CD8-positive, alpha-beta memory T cell (primary cell): Measurements from ENCODE around the gene TELO2. TPM values are rescaled to one million over a fixed set of nuclear protein-coding genes. Genes with fewer than 3 reads are reported as not detected.
"Not testable (repeated sequence)": the region's sequence is repeated elsewhere in the genome, so short reads cannot be mapped to it uniquely, and the experiment has no call there.

ENCODE experiments used
- CTCF ChIA-PET: fragments of 350-600 bp; sonication (Branson Sonifier 250); formaldehyde crosslinking; loops from one replicate; lab custom pipeline; 2021; ENCODE audit warnings: antibody characterized with exemption; lab: Charles Lee
- POLR2A ChIA-PET: fragments of 350-600 bp; sonication (Branson Sonifier 250); formaldehyde crosslinking; loops from one replicate; lab custom pipeline; 2021; ENCODE audit warnings: antibody characterized with exemption; lab: Charles Lee
- DNase-seq, 5 donors: peaks; one replicate each; pipeline versions ENCODE4 v3.0.0 to v3.0.0-alpha.2; 2020 to 2022; ENCODE audit warnings: mixed read lengths in 1 of 5
- H3K27ac ChIP-seq: one replicate; pipeline ENCODE4 v1.7.0; 2013; ENCODE audit warnings: low read depth, mild to moderate bottlenecking, low read length, moderate library complexity
- H3K27me3 ChIP-seq: 2 replicates; pipeline ENCODE4 v1.7.0; 2013; ENCODE audit warnings: low read length, mild to moderate bottlenecking; ENCODE audit not compliant: insufficient read depth, poor library complexity, severe bottlenecking
- H3K36me3 ChIP-seq: 2 replicates; pipeline ENCODE4 v1.7.0; 2013; ENCODE audit warnings: mild to moderate bottlenecking, low read length, moderate library complexity; ENCODE audit not compliant: insufficient read depth
- H3K4me1 ChIP-seq: 2 replicates; pipeline ENCODE4 v1.7.0; 2013; ENCODE audit warnings: mild to moderate bottlenecking, low read length, moderate library complexity; ENCODE audit not compliant: insufficient read depth
- H3K4me3 ChIP-seq: 2 replicates; pipeline ENCODE4 v1.7.0; 2013; ENCODE audit warnings: mild to moderate bottlenecking, low read length
- H3K9me3 ChIP-seq: 2 replicates; pipeline ENCODE4 v1.7.0; 2013; ENCODE audit warnings: mild to moderate bottlenecking, low read length
- H3K27ac Mint-ChIP-seq, 8 donors: one replicate each; pipeline ENCODE4 v1.8.0; 2020 to 2021; ENCODE audit warnings: mixed read lengths in 8 of 8, mild to moderate bottlenecking in 6 of 8, inconsistent platforms in 3 of 8, moderate library complexity in 3 of 8
- H3K27me3 Mint-ChIP-seq, 2 donors: one replicate each; pipeline ENCODE4 v1.8.0; 2020 to 2021; ENCODE audit warnings: mixed read lengths in 2 of 2, mild to moderate bottlenecking in 1 of 2, moderate library complexity in 1 of 2
- H3K36me3 Mint-ChIP-seq, 3 donors: one replicate each; pipeline ENCODE4 v1.8.0; 2020 to 2021; ENCODE audit warnings: mixed read lengths in 3 of 3, inconsistent platforms in 1 of 3, mild to moderate bottlenecking in 1 of 3
- H3K4me1 Mint-ChIP-seq, 3 donors: one replicate each; pipeline ENCODE4 v1.8.0; 2020 to 2021; ENCODE audit warnings: mixed read lengths in 3 of 3, inconsistent platforms in 1 of 3, mild to moderate bottlenecking in 1 of 3
- H3K4me3 Mint-ChIP-seq, 7 donors: one replicate each; pipeline ENCODE4 v1.8.0; 2020 to 2021; ENCODE audit warnings: mixed read lengths in 7 of 7, mild to moderate bottlenecking in 6 of 7, moderate library complexity in 4 of 7, inconsistent platforms in 2 of 7
- H3K9me3 Mint-ChIP-seq, 5 donors: one replicate each; pipeline ENCODE4 v1.8.0; 2020 to 2022; ENCODE audit warnings: mixed read lengths in 5 of 5, mild to moderate bottlenecking in 3 of 5, moderate library complexity in 2 of 5, inconsistent platforms in 1 of 5
- polyA plus RNA-seq: library from polyadenylated mRNA; unstranded; fragments of 300-500 nt; fragmentation: Illumina TruSeq; gene quantifications from one replicate; pipeline ENCODE4 v1.2.3, GENCODE V29; 2021
- total RNA-seq, 2 experiments: library from RNA; stranded (reverse); gene quantifications; one replicate each; pipeline ENCODE4 v1.2.3, GENCODE V29; 2021

Gene TELO2
- total and polyA plus RNA-seq, 3 experiments from 2014 or later = 14.0 to 84.9 (median 84.7) TPM

DNA sequence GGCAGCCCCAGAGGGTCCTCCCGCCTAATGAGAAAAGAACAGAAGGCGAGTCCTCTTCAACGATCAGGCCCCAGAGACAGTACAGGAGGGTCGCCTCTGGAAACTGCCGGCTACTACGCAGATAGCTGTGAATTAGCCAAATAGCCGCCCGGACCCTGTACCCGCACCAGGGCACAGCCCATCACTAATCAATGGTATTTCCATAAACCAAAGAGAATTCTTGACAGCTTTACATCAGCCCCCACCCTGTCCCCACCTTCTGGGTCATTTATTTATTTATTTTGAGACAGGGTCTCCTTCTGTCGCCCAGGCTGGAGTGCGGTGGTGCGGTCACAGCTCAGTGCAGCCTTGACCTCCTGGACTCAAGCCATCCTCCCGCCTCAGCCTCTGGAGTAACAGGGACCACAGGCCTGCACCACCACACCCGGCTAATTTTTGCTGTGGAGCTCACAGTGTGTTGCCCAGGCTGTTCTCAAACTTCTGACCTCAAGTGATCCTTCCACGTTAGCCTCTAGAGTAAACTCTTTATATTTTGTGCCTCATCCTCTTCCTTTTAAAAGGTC lies 17.5 kb upstream of the TELO2 start:
- peak overlapping the region; percentile 81 to 94 (median 88) for H3K27ac Mint-ChIP-seq
- H3K27me3 Mint-ChIP-seq = peaks cover 3 to 5% of the 10 kb centered on the region in 2 donors
- Histone ChIP-seq H3K36me3 (no peaks in the 10 kb centered on the region), H3K4me1 (peaks cover 19% of the 10 kb centered on the region), H3K4me3 (peak overlapping the region; percentile 68), H3K27ac (peak overlapping the region; percentile 86), H3K27me3 (no peaks in the 10 kb centered on the region), H3K9me3 (no peaks in the 10 kb centered on the region)
- H3K36me3 Mint-ChIP-seq = peaks cover 0 to 3% (median 0%) of the 10 kb centered on the region in 3 donors
- POLR2A ChIA-PET = interaction anchor here (0.6 to 0.7 kb wide), 2 partner anchors 351 to 989 kb away, joined by 3 to 5 read pairs; partner anchors contain the start of gene FAHD1
- no peak for DNase-seq
- peak overlapping the region; percentile 74 to 91 (median 82) for H3K4me3 Mint-ChIP-seq
- peaks cover 25 to 32% (median 27%) of the 10 kb centered on the region in 3 donors for H3K4me1 Mint-ChIP-seq
- H3K9me3 Mint-ChIP-seq = no peaks in the 10 kb centered on the region
- CTCF ChIA-PET = no interaction called here

GRCh38 chr16:1477033-1477432 lies 16.1 kb upstream of the TELO2 start:
- peaks cover 17 to 21% (median 19%) of the 10 kb centered on the region in 3 donors for H3K4me1 Mint-ChIP-seq
- H3K27ac Mint-ChIP-seq = peak overlapping the region in 1 of 8 donors; percentile 33
- no peaks in the 10 kb centered on the region for H3K36me3 ChIP-seq
- no peak overlapping the region for H3K27ac ChIP-seq
- no peaks in the 10 kb centered on the region for H3K9me3 ChIP-seq
- H3K27me3 ChIP-seq = no peaks in the 10 kb centered on the region
- POLR2A ChIA-PET = no interaction called here
- H3K27me3 Mint-ChIP-seq = peaks cover 10 to 11% of the 10 kb centered on the region in 2 donors
- peak overlapping the region in 1 of 7 donors; percentile 3 for H3K4me3 Mint-ChIP-seq
- no peak overlapping the region for H3K4me3 ChIP-seq
- H3K9me3 Mint-ChIP-seq = no peaks in the 10 kb centered on the region
- H3K4me1 ChIP-seq = peaks cover 19% of the 10 kb centered on the region
- CTCF ChIA-PET = interaction anchor here (1.2 kb wide), 1 partner anchor 41 kb away, joined by 3 read pairs; no protein-coding TSS in a partner anchor
- peaks cover 0 to 4% (median 0%) of the 10 kb centered on the region in 3 donors for H3K36me3 Mint-ChIP-seq
- DNase-seq = no peak

DNA sequence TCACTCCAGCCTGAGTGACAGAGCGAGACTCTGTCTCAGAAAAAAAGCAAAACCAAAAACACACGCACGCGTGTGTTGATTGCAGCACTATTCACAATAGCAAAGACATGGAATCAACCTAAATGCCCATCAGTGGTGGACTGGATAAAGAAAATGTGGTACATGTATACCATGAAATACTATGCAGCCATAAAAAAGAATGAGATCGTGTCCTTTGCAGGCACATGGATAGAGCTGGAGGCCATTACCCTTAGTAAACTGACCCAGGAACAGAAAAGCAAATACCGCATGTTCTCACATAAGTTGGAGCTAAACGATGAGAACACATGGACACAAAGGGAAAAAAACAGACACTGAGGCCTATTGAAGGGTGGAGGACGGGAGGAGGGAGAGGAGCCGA lies 14.2 kb upstream of the TELO2 start:
- Mint-ChIP-seq H3K27me3 (peaks cover 10 to 13% of the 10 kb centered on the region in 2 donors), H3K4me3 (peak overlapping the region in 1 of 7 donors; percentile 20), H3K4me1 (peaks cover 10 to 12% (median 12%) of the 10 kb centered on the region in 3 donors)
- DNase-seq, H3K4me1 ChIP-seq, H3K4me3 ChIP-seq, CTCF ChIA-PET, H3K36me3 ChIP-seq, H3K27ac Mint-ChIP-seq, H3K27ac ChIP-seq, H3K27me3 ChIP-seq, H3K9me3 ChIP-seq, H3K36me3 Mint-ChIP-seq, POLR2A ChIA-PET, H3K9me3 Mint-ChIP-seq: not testable (repeated sequence)

DNA sequence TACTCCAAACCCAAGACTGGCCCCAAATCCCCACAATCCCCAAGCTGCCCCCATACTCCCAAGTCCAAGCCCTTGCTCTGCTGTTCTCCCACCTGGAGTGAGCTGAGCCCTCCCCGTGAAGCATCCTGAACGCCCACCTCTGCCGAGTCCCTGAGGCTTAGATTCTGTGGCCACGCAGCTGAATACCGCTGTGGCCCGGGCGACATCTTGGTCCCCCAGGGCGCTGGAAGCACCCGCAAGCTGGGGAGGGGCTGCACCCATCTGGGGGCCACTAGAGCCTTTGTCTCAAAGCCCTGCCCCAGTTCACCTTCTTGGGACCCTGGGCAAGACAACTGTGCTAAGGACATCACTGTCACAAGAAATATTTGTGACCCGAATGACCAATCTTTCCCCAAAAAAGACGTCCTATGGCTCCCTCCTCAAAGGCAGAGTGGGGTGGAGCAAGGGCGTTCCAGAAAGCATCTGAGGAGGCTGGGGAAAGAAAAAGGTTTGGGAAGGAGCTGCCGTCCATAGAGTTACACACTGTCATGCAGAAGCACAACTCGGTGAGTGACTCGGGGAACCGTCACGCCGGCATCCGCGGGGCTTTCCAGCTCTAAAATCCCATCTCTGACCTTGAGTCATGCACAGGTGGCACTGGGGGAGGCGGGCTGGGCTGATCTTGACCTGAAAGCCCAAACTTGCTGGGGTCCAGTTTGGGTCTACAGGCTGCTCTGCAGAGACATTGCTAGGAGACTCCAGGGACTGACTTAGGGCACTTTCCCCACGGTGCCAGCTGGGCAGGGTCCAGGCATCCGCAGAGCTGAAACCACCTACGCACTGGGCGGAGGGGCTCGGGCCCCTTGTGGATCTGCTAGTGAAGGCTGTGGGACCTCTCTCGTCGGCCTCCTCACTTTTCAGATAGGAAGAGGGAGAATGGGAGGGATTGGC lies 11.0 kb upstream of the TELO2 start:
- ChIA-PET POLR2A (no interaction called here), CTCF (no interaction called here)
- H3K36me3 Mint-ChIP-seq = peaks cover 0 to 4% (median 0%) of the 10 kb centered on the region in 3 donors
- Histone ChIP-seq H3K4me3 (no peak overlapping the region), H3K27ac (no peak overlapping the region), H3K9me3 (no peaks in the 10 kb centered on the region), H3K4me1 (no peaks in the 10 kb centered on the region), H3K27me3 (no peaks in the 10 kb centered on the region), H3K36me3 (no peaks in the 10 kb centered on the region)
- peaks cover 10 to 13% of the 10 kb centered on the region in 2 donors for H3K27me3 Mint-ChIP-seq
- peak overlapping the region in 1 of 7 donors; percentile 33 for H3K4me3 Mint-ChIP-seq
- H3K27ac Mint-ChIP-seq = no peak overlapping the region
- H3K9me3 Mint-ChIP-seq = peaks cover 0 to 2% (median 0%) of the 10 kb centered on the region in 5 donors
- no peak for DNase-seq
- H3K4me1 Mint-ChIP-seq = peaks cover 0 to 2% (median 0%) of the 10 kb centered on the region in 3 donors

- Mint-ChIP-seq H3K36me3 (peaks cover 0 to 4% (median 0%) of the 10 kb centered on the region in 3 donors), H3K4me3 (no peak overlapping the region), H3K27ac (no peak overlapping the region), H3K9me3 (peaks cover 0 to 2% (median 0%) of the 10 kb centered on the region in 5 donors), H3K27me3 (peaks cover 7% of the 10 kb centered on the region in 2 donors), H3K4me1 (peaks cover 0 to 2% (median 0%) of the 10 kb centered on the region in 3 donors)
- H3K9me3 ChIP-seq = no peaks in the 10 kb centered on the region
- no peak overlapping the region for H3K4me3 ChIP-seq
- no peak for DNase-seq
- H3K36me3 ChIP-seq = no peaks in the 10 kb centered on the region
- no peaks in the 10 kb centered on the region for H3K27me3 ChIP-seq
- no peak overlapping the region for H3K27ac ChIP-seq
- ChIA-PET CTCF (no interaction called here), POLR2A (no interaction called here)
- no peaks in the 10 kb centered on the region for H3K4me1 ChIP-seq
These were observed 7.2 kb upstream of the TELO2 start for GRCh38 chr16:1485847-1486496.

GRCh38 chr16:1486551-1487390 lies 6.4 kb upstream of the TELO2 start:
- Mint-ChIP-seq H3K4me1 (no peaks in the 10 kb centered on the region), H3K36me3 (no peaks in the 10 kb centered on the region), H3K27ac (peak overlapping the region in 1 of 8 donors; percentile 71), H3K27me3 (peaks cover 0 to 5% of the 10 kb centered on the region in 2 donors), H3K4me3 (no peak overlapping the region), H3K9me3 (peaks cover 0 to 2% (median 0%) of the 10 kb centered on the region in 5 donors)
- Histone ChIP-seq H3K27ac (no peak overlapping the region), H3K27me3 (no peaks in the 10 kb centered on the region), H3K36me3 (no peaks in the 10 kb centered on the region), H3K4me1 (no peaks in the 10 kb centered on the region), H3K4me3 (no peak overlapping the region), H3K9me3 (no peaks in the 10 kb centered on the region)
- ChIA-PET POLR2A (no interaction called here), CTCF (no interaction called here)
- DNase-seq = no peak

- Mint-ChIP-seq H3K9me3 (peaks cover 0 to 2% (median 0%) of the 10 kb centered on the region in 5 donors), H3K4me1 (peaks cover 3% of the 10 kb centered on the region in 3 donors), H3K36me3 (no peaks in the 10 kb centered on the region), H3K27ac (no peak overlapping the region), H3K27me3 (peaks cover 0 to 2% of the 10 kb centered on the region in 2 donors), H3K4me3 (no peak overlapping the region)
- no peaks in the 10 kb centered on the region for H3K36me3 ChIP-seq
- no peak overlapping the region for H3K4me3 ChIP-seq
- POLR2A ChIA-PET = no interaction called here
- no peaks in the 10 kb centered on the region for H3K27me3 ChIP-seq
- no peak overlapping the region for H3K27ac ChIP-seq
- DNase-seq = no peak
- no peaks in the 10 kb centered on the region for H3K9me3 ChIP-seq
- CTCF ChIA-PET = no interaction called here
- peaks cover 5% of the 10 kb centered on the region for H3K4me1 ChIP-seq
These were observed 5.6 kb upstream of the TELO2 start for GRCh38 chr16:1487395-1488053.
